Effector memory CD8-positive, alpha-beta T cell (primary cell): Measurements from ENCODE around the gene NCR2.
A peak's percentile ranks its signal among the peaks of the same experiment; 100 is the strongest.

ENCODE experiments used
- ATAC-seq: fragments of 150-1000 bp; cut with Tn5 transposase; replicated peaks from 2 replicates; pipeline ENCODE4 v1.10.0; 2021; ENCODE audit warnings: mild to moderate bottlenecking, moderate library complexity
- DNase-seq, 3 experiments: peaks; one replicate each; pipeline ENCODE4 v3.0.0; 2021
- H3K27ac Mint-ChIP-seq, 2 donors: one replicate each; pipeline ENCODE4 v1.8.0; 2022; ENCODE audit warnings: mild to moderate bottlenecking in 2 of 2, mixed read lengths in 2 of 2, moderate library complexity in 2 of 2
- H3K27me3 Mint-ChIP-seq, 2 donors: one replicate each; pipeline ENCODE4 v1.8.0; 2022; ENCODE audit warnings: mixed read lengths in 2 of 2
- H3K36me3 Mint-ChIP-seq: one replicate; pipeline ENCODE4 v1.8.0; 2022; ENCODE audit warnings: mild to moderate bottlenecking, moderate library complexity, mixed read lengths; ENCODE audit not compliant: insufficient read depth
- H3K4me1 Mint-ChIP-seq, 2 donors: one replicate each; pipeline ENCODE4 v1.8.0; 2022; ENCODE audit warnings: low read depth in 2 of 2, mixed read lengths in 2 of 2
- H3K4me3 Mint-ChIP-seq, 2 donors: one replicate each; pipeline ENCODE4 v1.8.0; 2022; ENCODE audit warnings: mild to moderate bottlenecking in 2 of 2, mixed read lengths in 2 of 2, moderate library complexity in 2 of 2
- H3K9me3 Mint-ChIP-seq, 2 donors: one replicate each; pipeline ENCODE4 v1.8.0; 2022; ENCODE audit warnings: mixed read lengths in 2 of 2

Gene NCR2

DNA sequence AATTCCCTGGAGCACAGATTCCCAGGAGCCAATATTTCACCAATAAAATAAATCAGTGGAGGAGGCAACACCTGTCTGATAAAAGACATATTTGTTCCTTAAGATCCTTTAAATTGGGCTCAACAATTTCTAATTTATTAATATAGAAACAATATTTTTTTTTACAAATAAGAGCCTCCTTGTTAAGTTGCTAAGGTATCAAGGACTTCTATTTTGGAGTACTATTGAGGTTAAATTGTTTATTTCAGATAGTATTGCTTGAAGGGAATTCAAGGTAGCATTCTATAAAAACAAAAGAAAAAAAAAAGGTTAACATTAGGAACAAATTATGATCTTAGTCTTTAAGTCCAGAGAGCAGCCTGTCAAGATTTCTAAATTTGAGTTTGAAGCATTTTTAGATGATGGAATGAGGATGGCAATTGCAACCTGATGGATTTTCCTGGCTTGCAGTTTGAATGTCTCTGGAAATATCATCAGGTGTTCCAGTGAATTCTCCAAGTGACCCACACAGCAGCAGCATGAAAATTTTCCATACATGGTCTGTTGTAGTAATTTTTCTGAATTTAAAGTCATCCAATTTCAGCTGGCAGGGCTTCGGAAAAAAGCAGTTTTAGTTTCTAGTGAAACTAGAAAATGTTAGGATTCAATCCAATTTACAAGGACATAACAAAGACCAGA lies 19.3 kb upstream of the NCR2 start:
- Mint-ChIP-seq H3K27ac (no peak overlapping the region), H3K4me1 (peaks cover 5 to 7% of the 10 kb centered on the region in 2 donors), H3K36me3 (peaks cover 4% of the 10 kb centered on the region), H3K9me3 (no peaks in the 10 kb centered on the region), H3K27me3 (peaks cover 50 to 62% of the 10 kb centered on the region in 2 donors), H3K4me3 (no peak overlapping the region)
- ATAC-seq = no peak
- DNase-seq = no peak

DNA sequence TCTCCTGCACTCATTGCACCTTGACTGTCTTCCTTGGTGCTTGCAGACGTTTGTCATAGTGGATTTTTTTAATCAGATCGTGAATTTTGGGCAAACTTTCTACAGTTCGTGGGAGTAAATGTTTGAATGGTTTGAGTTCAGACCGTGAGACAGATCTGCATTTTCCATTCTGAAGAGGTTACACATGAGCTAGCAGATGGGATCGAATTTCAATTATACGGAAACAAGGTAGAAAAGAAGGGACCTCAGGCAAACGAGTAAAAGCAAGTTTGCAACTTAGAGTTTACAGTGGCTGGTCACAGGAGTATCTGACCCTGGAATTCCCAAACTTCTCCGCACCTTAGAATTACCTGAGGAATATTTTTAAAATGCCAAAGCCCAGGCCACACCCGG lies 17.2 kb upstream of the NCR2 start:
- Mint-ChIP-seq H3K9me3 (no peaks in the 10 kb centered on the region), H3K27ac (no peak overlapping the region), H3K4me1 (peaks cover 5 to 7% of the 10 kb centered on the region in 2 donors), H3K4me3 (peak overlapping the region in 1 of 2 donors; percentile 66), H3K36me3 (peaks cover 4% of the 10 kb centered on the region), H3K27me3 (peaks cover 30 to 40% of the 10 kb centered on the region in 2 donors)
- ATAC-seq = no peak
- no peak for DNase-seq

DNA sequence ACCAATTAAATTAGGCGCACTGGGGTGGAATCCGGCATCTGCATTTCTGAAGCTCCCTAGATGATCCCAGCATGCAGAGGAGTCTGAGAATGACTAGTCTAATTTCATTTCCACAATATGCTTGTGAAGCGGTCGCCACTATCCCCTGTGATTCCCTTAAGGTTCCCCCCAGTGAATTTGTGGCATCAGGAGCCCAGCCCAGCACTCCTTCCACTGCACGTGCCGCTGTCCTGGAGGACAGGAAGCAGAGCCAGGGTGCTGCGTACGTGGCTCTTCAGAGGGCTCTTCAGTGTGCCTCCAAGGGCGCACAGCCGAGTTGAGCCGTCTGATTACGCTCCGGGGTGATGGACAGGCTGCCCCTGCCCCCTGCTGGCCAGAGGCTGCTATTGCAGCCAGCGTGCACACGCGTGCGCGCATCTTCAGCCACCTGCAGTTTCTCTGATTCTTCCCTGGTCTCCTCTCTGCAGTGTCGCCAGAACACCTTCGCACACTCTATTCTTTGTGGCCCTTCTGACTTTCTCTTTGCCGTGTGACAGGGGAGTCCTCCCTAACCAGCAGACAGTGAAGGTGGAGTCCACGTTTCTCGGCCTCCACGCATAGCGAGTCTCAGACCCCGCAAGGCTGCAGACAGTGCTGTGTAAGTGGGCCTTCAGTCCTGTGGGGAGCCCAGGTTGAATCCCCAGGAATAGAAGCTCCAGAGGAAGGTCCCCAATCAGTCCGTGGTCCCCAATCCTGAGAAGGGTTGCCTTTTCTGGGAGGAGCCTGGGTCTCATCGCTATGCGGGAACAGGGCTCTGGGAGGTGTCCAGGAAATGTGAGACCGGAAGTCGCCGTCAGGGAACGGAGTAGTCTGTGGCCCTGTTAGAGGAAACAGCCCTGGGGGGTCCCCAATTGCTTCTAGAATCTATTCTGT lies 16.5 kb upstream of the NCR2 start:
- Mint-ChIP-seq H3K4me3 (peak overlapping the region; percentile 56 to 66), H3K27me3 (peaks cover 23 to 34% of the 10 kb centered on the region in 2 donors), H3K9me3 (no peaks in the 10 kb centered on the region), H3K36me3 (peaks cover 4% of the 10 kb centered on the region), H3K4me1 (peaks cover 5 to 7% of the 10 kb centered on the region in 2 donors), H3K27ac (peak overlapping the region; percentile 11 to 66)
- peak; percentile 79 to 80 (median 79) for DNase-seq
- ATAC-seq = peak; percentile 99

DNA sequence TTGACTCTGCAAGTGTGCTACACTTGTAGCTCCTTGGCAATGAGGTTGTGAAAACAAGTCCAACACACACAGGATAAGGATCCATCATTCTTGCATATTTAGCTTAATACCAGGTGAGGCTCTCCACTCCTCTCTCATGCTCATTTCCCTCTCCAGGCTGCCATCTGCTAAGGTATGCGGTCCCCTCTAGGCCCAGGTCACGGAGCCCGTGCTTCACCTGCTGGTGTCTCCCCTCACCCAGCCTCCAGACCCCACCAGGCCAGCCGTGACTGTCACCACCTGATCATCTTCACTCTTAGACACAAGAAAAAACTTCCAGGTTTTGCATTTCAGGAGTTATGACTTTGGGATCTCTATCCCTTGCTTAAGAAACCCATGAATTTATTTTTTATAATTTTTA lies 14.2 kb upstream of the NCR2 start:
- no peak for DNase-seq
- Mint-ChIP-seq H3K27ac (no peak overlapping the region), H3K27me3 (peaks cover 24 to 28% of the 10 kb centered on the region in 2 donors)

DNA sequence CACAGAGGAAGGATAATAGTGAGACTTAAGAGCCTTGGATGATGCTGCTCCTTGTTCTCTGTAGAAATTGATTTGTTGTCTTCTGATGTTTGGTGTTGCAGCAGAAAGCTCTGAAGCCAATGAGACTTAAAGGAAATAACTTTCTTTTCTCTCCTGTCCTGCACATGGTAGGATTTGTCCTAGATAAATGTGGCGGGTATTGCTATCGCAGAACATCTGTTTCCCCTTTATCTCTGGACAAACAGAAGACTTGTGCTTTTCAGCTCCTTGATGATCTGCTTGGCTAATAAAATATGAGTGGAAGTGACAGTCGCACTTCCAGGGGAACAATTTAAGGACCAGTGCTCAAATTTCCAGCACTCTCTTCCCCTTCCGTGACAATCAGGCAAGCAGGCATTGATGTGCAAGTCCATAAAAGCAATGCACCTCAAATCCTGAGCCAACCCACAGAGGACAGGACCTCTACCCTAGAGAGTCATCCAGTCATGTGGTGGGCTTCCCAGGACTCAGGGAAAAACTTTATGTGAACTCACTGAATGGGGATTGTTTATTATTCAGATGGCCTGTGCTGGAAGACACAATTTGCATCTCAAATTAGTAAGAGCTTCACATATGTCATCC lies 9.9 kb upstream of the NCR2 start:
- H3K27ac Mint-ChIP-seq = no peak overlapping the region
- H3K4me1 Mint-ChIP-seq = peaks cover 1 to 4% of the 10 kb centered on the region in 2 donors
- ATAC-seq (no peak), DNase-seq (no peak)
- H3K27me3 Mint-ChIP-seq = peaks cover 22% of the 10 kb centered on the region in 2 donors
- H3K4me3 Mint-ChIP-seq = no peak overlapping the region
- H3K36me3 Mint-ChIP-seq = peaks cover 4% of the 10 kb centered on the region
- no peaks in the 10 kb centered on the region for H3K9me3 Mint-ChIP-seq

More for the DNA sequence above, 14.2 kb upstream of the NCR2 start:
- H3K9me3 Mint-ChIP-seq = no peaks in the 10 kb centered on the region
- peaks cover 4% of the 10 kb centered on the region for H3K36me3 Mint-ChIP-seq
- peaks cover 5 to 7% of the 10 kb centered on the region in 2 donors for H3K4me1 Mint-ChIP-seq
- no peak overlapping the region for H3K4me3 Mint-ChIP-seq
- ATAC-seq = no peak

DNA sequence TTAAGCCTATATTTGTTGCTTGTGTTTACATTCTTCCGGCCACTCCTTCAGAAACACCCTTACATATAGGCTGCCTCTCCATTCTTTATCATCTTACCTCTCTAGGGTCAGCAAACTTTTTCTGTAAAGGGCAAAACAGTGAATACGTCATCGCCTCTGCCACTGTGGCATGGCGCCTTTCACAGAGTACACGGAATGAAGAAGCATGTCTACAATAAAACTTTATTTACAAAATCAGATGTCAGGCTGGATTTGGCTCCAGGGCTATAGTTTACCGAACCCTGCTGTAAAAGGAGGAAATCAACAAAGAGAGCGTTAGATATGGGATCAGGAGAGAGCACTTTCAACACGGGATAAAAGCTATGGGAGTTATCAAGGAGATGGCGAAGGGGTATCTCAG lies 9.3 kb upstream of the NCR2 start:
- no peak overlapping the region for H3K4me3 Mint-ChIP-seq
- ATAC-seq = no peak
- no peak overlapping the region for H3K27ac Mint-ChIP-seq
- H3K9me3 Mint-ChIP-seq = no peaks in the 10 kb centered on the region
- H3K36me3 Mint-ChIP-seq = peaks cover 4% of the 10 kb centered on the region
- H3K4me1 Mint-ChIP-seq = peaks cover 2 to 5% of the 10 kb centered on the region in 2 donors
- no peak for DNase-seq
- H3K27me3 Mint-ChIP-seq = peaks cover 22% of the 10 kb centered on the region in 2 donors

DNA sequence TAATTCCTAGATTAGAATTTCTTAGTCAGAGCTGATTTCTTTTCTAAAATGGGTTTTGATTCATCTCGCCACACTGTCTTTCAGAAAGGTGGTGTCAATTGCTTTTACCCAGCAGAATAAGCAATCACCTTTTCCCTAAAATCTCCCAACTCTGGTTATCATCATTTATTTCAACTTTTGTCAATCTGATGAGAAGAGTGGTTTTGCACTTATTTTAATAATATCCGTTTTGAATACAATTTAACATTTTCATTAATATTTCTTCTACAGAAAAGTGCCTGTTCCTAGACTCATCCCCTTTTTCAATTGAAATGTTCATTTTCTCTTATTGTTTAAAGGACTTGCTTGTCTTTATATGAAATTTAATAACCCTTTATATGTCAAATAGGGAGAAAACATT lies 8.2 kb upstream of the NCR2 start:
- H3K9me3 Mint-ChIP-seq = no peaks in the 10 kb centered on the region
- DNase-seq = no peak
- peaks cover 12 to 15% of the 10 kb centered on the region in 2 donors for H3K4me1 Mint-ChIP-seq
- peaks cover 22% of the 10 kb centered on the region in 2 donors for H3K27me3 Mint-ChIP-seq
- H3K36me3 Mint-ChIP-seq = peaks cover 4% of the 10 kb centered on the region
- no peak overlapping the region for H3K27ac Mint-ChIP-seq
- no peak overlapping the region for H3K4me3 Mint-ChIP-seq
- no peak for ATAC-seq

DNA sequence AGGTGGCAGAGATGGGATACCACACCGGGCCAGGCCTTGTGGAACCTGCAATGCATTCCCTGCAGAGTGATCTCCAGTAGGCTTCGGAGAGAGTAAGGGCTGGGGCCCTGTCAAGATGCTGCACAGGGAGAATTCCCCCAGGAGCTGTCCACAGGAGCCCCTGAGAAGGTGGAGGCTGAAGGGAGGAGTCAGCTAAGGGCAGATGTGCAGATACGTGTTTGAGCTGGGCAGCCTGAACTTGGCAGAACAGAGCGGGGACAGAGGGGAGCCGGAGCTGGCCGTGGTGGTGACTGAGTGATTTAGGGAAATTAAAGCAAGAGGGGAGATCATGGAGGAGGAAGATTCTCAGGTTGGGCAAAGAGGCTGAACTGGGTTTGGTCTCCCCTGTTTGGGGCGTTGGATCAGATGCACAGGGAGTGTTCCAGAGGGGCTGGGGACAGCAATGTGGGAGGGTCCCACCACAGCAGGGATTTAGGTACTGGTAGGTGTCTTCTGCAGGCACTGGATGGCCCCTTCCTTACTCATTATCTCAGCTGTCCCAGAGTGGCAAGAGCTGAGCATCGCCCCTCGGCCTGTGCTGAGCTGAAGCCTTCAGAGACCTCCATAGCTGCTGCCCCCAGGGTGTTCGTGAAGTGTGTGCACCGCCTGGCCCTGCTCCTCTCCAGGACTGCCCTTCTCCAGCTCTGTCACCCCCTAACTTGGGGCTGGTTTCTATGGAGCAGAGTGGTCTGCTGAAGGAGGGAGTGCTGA lies 3.8 kb upstream of the NCR2 start:
- no peak for DNase-seq
- H3K4me3 Mint-ChIP-seq = peak overlapping the region; percentile 60 to 63

DNA sequence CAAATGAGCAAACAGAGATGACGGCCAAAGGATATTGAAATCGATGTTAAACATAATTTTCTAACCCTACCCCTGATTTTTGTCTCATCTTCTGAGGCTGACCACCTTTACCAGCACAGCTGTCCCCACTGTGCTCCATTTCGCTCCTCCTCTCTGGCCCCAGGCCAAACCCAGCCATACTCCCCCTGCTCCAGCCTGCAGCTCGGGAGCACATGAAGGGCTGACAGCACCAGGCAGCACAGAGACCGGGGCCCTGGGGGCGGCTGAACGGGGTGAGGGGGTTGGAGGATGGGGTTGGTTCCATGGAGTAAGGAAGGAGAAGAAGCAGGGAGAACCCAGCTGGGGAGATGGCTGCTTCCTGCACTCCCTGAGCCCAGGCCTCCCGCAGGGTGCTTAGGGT lies 3.2 kb upstream of the NCR2 start:
- Mint-ChIP-seq H3K27me3 (no peaks in the 10 kb centered on the region), H3K4me1 (peaks cover 55 to 56% of the 10 kb centered on the region in 2 donors), H3K4me3 (peak overlapping the region; percentile 60 to 63), H3K9me3 (no peaks in the 10 kb centered on the region), H3K27ac (peak overlapping the region; percentile 95 to 98), H3K36me3 (peaks cover 20% of the 10 kb centered on the region)
- no peak for DNase-seq
- no peak for ATAC-seq

More for the DNA sequence above, 3.8 kb upstream of the NCR2 start:
- Mint-ChIP-seq H3K36me3 (peaks cover 20% of the 10 kb centered on the region), H3K4me1 (peaks cover 53 to 54% of the 10 kb centered on the region in 2 donors), H3K27ac (peak overlapping the region; percentile 95 to 98), H3K27me3 (peaks cover 2 to 3% of the 10 kb centered on the region in 2 donors), H3K9me3 (no peaks in the 10 kb centered on the region)
- no peak for ATAC-seq

DNA sequence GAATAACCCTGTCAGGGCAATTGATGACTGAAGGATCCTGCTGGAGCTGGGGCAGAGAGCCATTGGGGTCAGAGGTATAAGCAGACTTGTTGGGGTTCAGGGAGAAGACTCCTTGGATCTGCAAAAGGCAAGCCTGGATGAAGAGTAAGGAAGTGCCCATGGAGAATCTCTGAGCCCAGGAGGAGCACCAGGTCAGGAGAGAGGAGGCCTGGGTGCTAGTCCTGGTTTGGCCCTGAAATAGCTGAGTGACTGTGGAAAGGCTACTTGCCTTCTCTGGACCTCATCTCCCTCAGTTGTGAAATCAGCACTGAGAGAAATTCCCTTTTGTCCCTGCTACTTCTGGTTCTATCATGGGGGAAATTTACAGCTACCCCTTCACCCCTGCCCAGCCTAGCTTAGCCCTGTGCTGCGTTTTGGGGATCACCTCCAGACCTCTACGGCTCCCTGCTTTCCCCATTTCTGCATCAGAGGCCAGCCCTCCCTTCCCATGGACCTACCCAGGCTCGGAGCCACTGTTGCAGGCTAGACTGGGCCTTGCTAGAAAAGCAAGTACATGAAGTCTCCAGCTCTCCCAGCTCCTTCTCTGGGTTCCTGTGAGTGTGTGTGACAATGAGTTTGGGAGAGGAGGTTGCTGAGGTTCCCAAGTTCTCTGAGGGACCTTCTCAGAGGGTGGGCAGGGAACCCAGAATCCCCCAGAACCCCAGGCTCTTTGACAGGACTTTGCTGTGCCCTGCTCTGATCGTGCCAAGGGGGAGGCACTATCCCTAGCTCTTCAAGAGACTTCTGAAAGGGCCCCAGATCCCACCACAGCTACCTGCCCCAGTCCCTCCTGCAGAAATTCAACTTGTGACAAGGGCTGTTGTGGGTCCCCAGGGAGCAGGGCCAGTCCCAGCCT lies 2.3 kb upstream of the NCR2 start:
- DNase-seq (no peak), ATAC-seq (no peak)
- H3K4me3 Mint-ChIP-seq = peak overlapping the region; percentile 60 to 71
- H3K9me3 Mint-ChIP-seq = no peaks in the 10 kb centered on the region
- peak overlapping the region; percentile 95 to 98 for H3K27ac Mint-ChIP-seq
- peaks cover 20% of the 10 kb centered on the region for H3K36me3 Mint-ChIP-seq
- peaks cover 55 to 56% of the 10 kb centered on the region in 2 donors for H3K4me1 Mint-ChIP-seq
- H3K27me3 Mint-ChIP-seq = no peaks in the 10 kb centered on the region

DNA sequence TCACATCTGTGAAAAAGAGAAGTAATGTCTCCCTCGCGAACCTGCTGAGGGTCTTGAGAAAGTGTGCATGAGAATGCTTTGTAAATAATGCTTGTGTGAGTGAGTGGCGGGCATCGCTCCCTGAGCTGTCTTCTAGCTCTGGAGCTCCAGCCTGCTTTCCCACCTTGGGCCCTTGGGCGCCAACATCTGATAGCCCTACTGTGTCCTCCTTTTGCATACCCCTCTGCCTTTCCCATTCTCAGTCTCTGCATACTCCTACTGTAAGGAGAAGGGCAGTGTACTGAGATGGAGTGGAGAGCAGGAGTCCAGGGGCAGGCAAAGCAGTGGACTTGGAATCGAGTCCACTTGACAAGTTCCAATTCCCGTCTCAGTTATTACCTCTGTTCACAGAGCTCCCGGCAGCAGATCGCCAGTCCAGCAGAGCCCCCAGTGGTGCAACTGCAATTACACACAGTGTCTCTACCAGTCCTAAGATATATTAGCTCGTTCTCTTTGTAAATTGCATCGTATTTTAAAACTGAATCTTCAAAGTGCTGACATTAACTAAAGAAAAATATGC lies 847 bp upstream of the NCR2 start:
- no peak for DNase-seq
- Mint-ChIP-seq H3K9me3 (no peaks in the 10 kb centered on the region), H3K27me3 (no peaks in the 10 kb centered on the region), H3K4me1 (peaks cover 55 to 56% of the 10 kb centered on the region in 2 donors), H3K36me3 (peaks cover 18% of the 10 kb centered on the region), H3K4me3 (peak overlapping the region; percentile 60 to 71), H3K27ac (peak overlapping the region; percentile 95 to 98)
- no peak for ATAC-seq

DNA sequence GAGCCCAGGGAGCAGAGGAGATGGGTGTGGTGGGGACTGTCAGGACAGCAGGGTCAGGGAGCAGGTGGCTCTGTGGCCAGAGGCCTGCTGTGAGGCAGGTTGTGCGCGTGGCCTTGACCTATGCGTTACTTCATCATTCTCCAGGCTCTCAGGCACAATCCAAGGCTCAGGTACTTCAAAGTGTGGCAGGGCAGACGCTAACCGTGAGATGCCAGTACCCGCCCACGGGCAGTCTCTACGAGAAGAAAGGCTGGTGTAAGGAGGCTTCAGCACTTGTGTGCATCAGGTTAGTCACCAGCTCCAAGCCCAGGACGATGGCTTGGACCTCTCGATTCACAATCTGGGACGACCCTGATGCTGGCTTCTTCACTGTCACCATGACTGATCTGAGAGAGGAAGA lies 535 bp downstream of the NCR2 start:
- H3K4me1 Mint-ChIP-seq = peaks cover 51 to 53% of the 10 kb centered on the region in 2 donors
- ATAC-seq = no peak
- no peak for DNase-seq
- H3K9me3 Mint-ChIP-seq = no peaks in the 10 kb centered on the region
- H3K27me3 Mint-ChIP-seq = peaks cover 0 to 2% of the 10 kb centered on the region in 2 donors
- peaks cover 16% of the 10 kb centered on the region for H3K36me3 Mint-ChIP-seq
- no peak overlapping the region for H3K4me3 Mint-ChIP-seq
- H3K27ac Mint-ChIP-seq = peak overlapping the region; percentile 95 to 98
